SJCRH30 (cell line): ENCODE data around the gene EPB41. TPM values are rescaled to one million over a fixed set of nuclear protein-coding genes. Genes with fewer than 3 reads are reported as not detected.
"Not testable (repeated sequence)": the region's sequence is repeated elsewhere in the genome, so short reads cannot be mapped to it uniquely, and the experiment has no call there.

Experiments
- DNase-seq, 2 experiments: peaks; one replicate each; pipeline ENCODE4 v3.0.0-alpha.2; 2015 to 2020
- H3K27ac ChIP-seq: fragments of 250-450 bp; sonication (Bioruptor Pico); 2 replicates; pipeline ENCODE4 v1.5.1; 2020; ENCODE audit warnings: mild to moderate bottlenecking, moderate library complexity
- H3K27me3 ChIP-seq: fragments of 250-450 bp; sonication (Bioruptor Pico); 2 replicates; pipeline ENCODE4 v1.5.1; 2020; ENCODE audit warnings: mild to moderate bottlenecking, moderate library complexity
- H3K36me3 ChIP-seq: fragments of 250-450 bp; sonication (Bioruptor Pico); 2 replicates; pipeline ENCODE4 v1.5.1; 2020; ENCODE audit warnings: mild to moderate bottlenecking, moderate library complexity
- H3K4me1 ChIP-seq: fragments of 250-450 bp; sonication (Bioruptor Pico); 2 replicates; pipeline ENCODE4 v1.5.1; 2020; ENCODE audit warnings: mild to moderate bottlenecking, moderate library complexity
- H3K4me3 ChIP-seq: fragments of 250-450 bp; sonication (Bioruptor Pico); 2 replicates; pipeline ENCODE4 v1.5.1; 2020; ENCODE audit warnings: mild to moderate bottlenecking, moderate library complexity
- H3K9me3 ChIP-seq: fragments of 250-450 bp; sonication (Bioruptor Pico); replicated peaks from 2 replicates; pipeline ENCODE4 v1.5.1; 2020; ENCODE audit warnings: mild to moderate bottlenecking, moderate library complexity
- total RNA-seq: library from RNA; depleted of rRNA; stranded (reverse); fragments of >200 nt; shearing (Covaris generic); gene quantifications from 2 replicates; pipeline ENCODE4 v1.2.3, GENCODE V29; 2014

Gene EPB41
- total RNA-seq, 1 experiment from 2014 or later = 67.1 TPM

- peaks cover 5% of the 10 kb centered on the region; the same call in 1 of the 2 replicates for H3K36me3 ChIP-seq
- no peaks in the 10 kb centered on the region for H3K4me1 ChIP-seq
- H3K4me3 ChIP-seq = no peak overlapping the region
- H3K27me3 ChIP-seq = no peaks in the 10 kb centered on the region
- no peak overlapping the region for H3K27ac ChIP-seq
- 0 out of 2 replicates have a peak, but pooled peaks cover 2% of the 10 kb centered on the region for H3K9me3 ChIP-seq
- no peak for DNase-seq
Measured at GRCh38 chr1:29121516-29121935, 207.2 kb downstream of the EPB41 start.

DNA sequence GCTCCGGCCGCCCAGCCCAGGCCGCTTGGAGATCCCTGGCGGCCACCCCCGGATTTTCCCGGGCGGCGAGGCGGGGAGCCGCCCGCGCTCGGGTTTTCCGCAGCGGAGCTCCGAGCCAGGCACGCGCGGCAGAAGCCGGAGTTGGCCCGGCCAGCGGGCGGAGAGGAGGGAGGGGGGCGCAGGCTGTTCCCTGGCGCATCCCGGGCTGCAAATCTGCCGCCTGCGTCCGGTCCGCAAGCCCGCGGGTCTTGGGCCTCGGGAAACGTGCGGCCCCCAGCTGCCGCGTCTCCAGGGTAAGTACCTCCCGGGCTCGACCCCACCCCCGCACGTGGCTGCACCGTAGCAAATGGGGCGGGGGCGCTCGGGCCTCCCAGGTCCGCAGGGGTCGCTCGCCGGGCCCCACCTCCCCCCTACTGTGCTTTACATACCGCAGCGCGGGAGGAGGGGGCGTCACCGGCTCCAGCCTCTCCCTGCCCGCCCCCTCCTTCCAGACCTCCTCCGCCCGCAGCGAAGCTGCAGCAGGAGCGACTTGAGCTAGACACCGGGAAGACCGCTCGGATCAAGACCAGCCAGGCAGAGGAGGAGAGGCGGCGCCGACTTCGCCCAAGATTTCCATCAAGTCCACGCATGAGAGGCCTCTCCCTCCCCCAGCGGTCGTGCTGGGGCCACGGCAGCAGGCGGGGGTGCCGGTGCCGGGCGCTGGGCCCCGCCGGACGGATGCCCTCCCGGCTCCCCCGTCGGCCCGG, 207.7 kb downstream of the EPB41 start:
- Histone ChIP-seq H3K27me3 (no peaks in the 10 kb centered on the region), H3K9me3 (0 out of 2 replicates have a peak, but pooled peaks cover 2% of the 10 kb centered on the region), H3K36me3 (peaks cover under 1% of the 10 kb centered on the region; the same call in 1 of the 2 replicates), H3K4me3 (no peak overlapping the region), H3K4me1 (no peaks in the 10 kb centered on the region), H3K27ac (no peak overlapping the region)
- DNase-seq = no peak

GRCh38 chr1:29122682-29123052, 208.3 kb downstream of the EPB41 start:
- Histone ChIP-seq H3K27ac (no peak overlapping the region), H3K4me3 (no peak overlapping the region), H3K4me1 (no peaks in the 10 kb centered on the region), H3K27me3 (no peaks in the 10 kb centered on the region), H3K9me3 (0 out of 2 replicates have a peak, but pooled peaks cover 2% of the 10 kb centered on the region), H3K36me3 (no peaks in the 10 kb centered on the region)
- no peak for DNase-seq

DNA sequence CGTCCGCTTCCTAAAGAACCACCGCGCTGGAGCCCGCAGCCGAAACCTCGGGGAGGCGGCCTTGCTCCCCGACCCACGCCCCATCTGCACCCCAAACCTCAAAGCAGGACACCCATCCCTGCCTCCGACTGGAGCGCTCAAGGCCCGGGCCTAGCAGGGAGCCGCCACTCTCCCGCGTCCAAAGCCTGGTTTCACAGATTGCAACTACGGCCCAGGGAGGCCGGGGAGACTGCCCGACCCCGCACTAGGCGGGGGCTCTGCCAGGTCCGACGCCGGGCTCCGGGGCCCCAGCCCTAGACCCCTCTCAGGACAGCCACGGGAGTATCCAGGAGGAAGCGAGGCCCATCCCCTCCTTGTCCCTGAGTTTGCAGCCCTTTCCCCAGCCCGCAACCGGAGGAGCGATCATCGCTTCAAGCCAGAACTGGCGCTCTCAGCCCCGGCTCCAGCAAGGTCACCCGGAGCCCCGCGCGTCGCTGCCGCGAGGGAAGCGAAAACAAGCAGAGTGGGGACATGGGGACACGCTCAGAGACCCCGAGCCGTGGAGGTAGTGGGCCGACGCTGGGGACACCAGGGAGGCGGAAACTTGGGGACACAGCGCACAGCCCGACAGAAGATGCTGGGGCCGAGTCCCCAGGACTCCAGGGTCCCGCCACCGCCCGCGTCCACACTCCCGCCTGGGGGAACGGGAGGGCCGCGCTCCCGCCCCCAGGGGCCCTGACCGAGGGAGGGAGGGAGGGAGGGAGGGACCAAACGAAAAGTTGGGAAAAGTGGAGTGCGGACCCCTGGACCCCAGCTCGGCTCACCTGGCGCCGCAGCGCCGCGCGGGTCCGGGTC, 208.9 kb downstream of the EPB41 start:
- no peaks in the 10 kb centered on the region for H3K4me1 ChIP-seq
- no peaks in the 10 kb centered on the region for H3K36me3 ChIP-seq
- H3K9me3 ChIP-seq = 0 out of 2 replicates have a peak, but pooled peaks cover 2% of the 10 kb centered on the region
- no peaks in the 10 kb centered on the region for H3K27me3 ChIP-seq
- no peak overlapping the region for H3K27ac ChIP-seq
- no peak overlapping the region for H3K4me3 ChIP-seq
- DNase-seq = no peak

DNA sequence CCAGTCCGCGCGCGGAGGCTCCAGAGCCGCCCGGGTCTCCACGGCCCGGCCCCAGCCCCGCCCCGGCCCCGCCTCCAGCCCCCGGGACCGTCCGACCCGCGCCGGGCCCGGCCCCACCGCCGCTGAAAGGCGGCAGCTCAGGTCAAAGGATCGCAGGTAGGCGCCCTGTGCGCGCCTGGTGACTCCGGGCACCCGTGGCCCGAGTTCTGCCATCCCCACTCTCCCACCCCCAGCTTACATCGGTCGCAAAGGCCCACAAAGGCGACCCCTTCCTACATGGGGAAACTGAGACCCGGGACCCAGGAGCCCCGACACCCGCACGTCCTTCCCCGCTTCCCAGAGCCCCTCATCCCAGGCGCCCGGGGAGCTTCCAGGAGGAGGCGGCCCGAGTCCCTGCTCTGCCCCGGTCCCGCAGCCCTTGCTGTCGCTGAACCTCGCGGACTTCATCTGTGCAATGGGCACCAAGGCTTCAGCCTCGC, 209.6 kb downstream of the EPB41 start, which contains the start of gene TMEM200B:
TSS of gene TMEM200B (minus strand) at position 17 of the 479 bp plus-strand sequence. CDS start 2,075 bp downstream, outside the sequence.
- peak within 1 kb of the TSS; percentile 60 for H3K27ac ChIP-seq
- no peaks in the 10 kb centered on the region for H3K4me1 ChIP-seq
- no peaks in the 10 kb centered on the region for H3K27me3 ChIP-seq
- no peak for DNase-seq
- peak within 1 kb of the TSS; percentile 74 for H3K4me3 ChIP-seq
- H3K9me3 ChIP-seq = 0 out of 2 replicates have a peak, but pooled peaks cover 2% of the 10 kb centered on the region
- H3K36me3 ChIP-seq = no peaks in the 10 kb centered on the region

DNA sequence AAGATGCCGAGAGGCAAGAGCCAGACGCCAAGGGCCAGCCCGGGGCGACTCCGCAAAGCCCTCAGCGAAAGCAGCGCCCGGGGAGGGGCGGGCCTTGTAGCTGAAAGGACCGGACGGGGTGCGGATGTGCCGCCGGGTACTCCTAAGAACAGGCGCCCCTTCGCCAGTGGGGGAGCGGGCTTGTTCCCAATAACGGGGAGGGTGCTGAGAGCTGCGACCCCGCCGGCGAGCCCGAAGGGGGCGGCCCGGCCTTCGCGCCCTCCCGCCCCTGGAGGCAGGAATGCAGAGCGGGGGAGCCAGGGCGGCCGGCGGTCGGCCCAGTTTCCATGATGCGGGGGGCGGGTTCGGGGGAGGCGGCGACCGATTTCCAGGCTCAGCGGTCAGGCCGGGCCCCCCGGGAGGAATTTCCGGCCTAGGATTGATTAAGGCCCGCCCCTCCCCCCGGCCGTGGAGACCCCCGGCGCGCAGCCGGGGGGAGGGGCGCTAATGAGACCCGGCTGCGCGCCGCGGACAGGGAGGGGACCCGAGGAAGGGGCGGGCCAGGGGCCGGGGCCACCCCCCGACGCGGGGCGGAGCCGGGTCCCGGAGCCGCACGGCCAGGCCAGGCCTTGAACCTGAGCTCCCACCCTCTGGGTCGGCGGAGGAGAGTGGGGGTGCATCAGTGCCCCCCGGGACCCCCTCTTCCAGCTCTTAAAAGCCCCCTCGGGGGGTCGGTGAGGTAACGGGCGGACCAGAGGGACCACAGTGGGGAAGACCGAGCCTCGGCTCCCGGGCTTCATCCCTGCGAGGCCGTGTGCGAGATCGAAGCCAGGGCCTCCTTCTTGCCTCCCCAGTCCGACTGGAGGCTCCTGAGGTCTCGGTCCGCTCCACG, 210.2 kb downstream of the EPB41 start:
- H3K4me3 ChIP-seq = peak overlapping the region; percentile 74
- peak overlapping the region; percentile 60 for H3K27ac ChIP-seq
- H3K36me3 ChIP-seq = no peaks in the 10 kb centered on the region
- H3K4me1 ChIP-seq = no peaks in the 10 kb centered on the region
- peak; percentile 83 for DNase-seq
- no peaks in the 10 kb centered on the region for H3K27me3 ChIP-seq
- 0 out of 2 replicates have a peak, but pooled peaks cover 2% of the 10 kb centered on the region for H3K9me3 ChIP-seq

DNA sequence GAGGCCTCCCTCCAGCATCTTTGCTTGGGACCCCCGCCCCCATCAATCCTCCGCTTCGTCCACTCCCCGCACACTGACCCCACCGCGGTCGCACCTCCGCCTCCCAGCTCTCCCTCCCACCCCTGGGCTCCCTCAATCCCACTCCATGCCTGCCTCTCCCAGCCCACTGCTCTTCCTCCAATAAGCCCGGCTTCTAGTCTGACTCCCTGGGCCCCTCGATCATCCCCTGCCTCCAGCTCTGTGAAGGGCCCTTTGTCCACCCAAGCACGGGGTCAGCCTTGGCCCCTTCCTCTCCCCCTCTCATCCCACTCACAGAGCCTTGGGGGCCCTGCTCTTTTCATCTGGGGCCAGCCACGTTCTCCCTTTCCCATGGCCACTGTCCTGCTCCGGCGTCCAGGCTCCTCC, 210.9 kb downstream of the EPB41 start:
- Histone ChIP-seq H3K4me3 (peak overlapping the region; percentile 74), H3K27me3 (no peaks in the 10 kb centered on the region), H3K4me1 (no peaks in the 10 kb centered on the region), H3K36me3 (no peaks in the 10 kb centered on the region), H3K27ac (peak overlapping the region; percentile 60), H3K9me3 (0 out of 2 replicates have a peak, but pooled peaks cover 2% of the 10 kb centered on the region)
- DNase-seq = peak; percentile 34 to 58

GRCh38 chr1:29125788-29126187, 211.4 kb downstream of the EPB41 start:
- no peaks in the 10 kb centered on the region for H3K36me3 ChIP-seq
- no peak overlapping the region; the same call in 1 of the 2 replicates for H3K27ac ChIP-seq
- peak overlapping the region; percentile 74 for H3K4me3 ChIP-seq
- no peaks in the 10 kb centered on the region for H3K27me3 ChIP-seq
- 0 out of 2 replicates have a peak, but pooled peaks cover 2% of the 10 kb centered on the region for H3K9me3 ChIP-seq
- no peaks in the 10 kb centered on the region for H3K4me1 ChIP-seq
- DNase-seq = no peak

- H3K4me1 ChIP-seq = no peaks in the 10 kb centered on the region
- H3K36me3 ChIP-seq = no peaks in the 10 kb centered on the region
- H3K4me3 ChIP-seq = no peak overlapping the region
- DNase-seq = no peak
- no peak overlapping the region for H3K27ac ChIP-seq
- 0 out of 2 replicates have a peak, but pooled peaks cover 2% of the 10 kb centered on the region for H3K9me3 ChIP-seq
- no peaks in the 10 kb centered on the region for H3K27me3 ChIP-seq
Measured at GRCh38 chr1:29126198-29126597, 211.8 kb downstream of the EPB41 start.

- no peaks in the 10 kb centered on the region for H3K4me1 ChIP-seq
- H3K4me3 ChIP-seq = no peak overlapping the region
- no peaks in the 10 kb centered on the region for H3K36me3 ChIP-seq
- H3K27ac ChIP-seq = no peak overlapping the region
- no peak for DNase-seq
- H3K9me3 ChIP-seq = no peaks in the 10 kb centered on the region; the same call in 1 of the 2 replicates
- H3K27me3 ChIP-seq = no peaks in the 10 kb centered on the region
Measured at GRCh38 chr1:29128739-29129138, 214.4 kb downstream of the EPB41 start.

- Histone ChIP-seq H3K36me3 (no peaks in the 10 kb centered on the region), H3K9me3 (no peaks in the 10 kb centered on the region; the same call in 1 of the 2 replicates), H3K4me3 (no peak overlapping the region), H3K27me3 (no peaks in the 10 kb centered on the region), H3K4me1 (no peaks in the 10 kb centered on the region), H3K27ac (no peak overlapping the region)
- no peak for DNase-seq
Measured at GRCh38 chr1:29129916-29130315, 215.5 kb downstream of the EPB41 start.

DNA sequence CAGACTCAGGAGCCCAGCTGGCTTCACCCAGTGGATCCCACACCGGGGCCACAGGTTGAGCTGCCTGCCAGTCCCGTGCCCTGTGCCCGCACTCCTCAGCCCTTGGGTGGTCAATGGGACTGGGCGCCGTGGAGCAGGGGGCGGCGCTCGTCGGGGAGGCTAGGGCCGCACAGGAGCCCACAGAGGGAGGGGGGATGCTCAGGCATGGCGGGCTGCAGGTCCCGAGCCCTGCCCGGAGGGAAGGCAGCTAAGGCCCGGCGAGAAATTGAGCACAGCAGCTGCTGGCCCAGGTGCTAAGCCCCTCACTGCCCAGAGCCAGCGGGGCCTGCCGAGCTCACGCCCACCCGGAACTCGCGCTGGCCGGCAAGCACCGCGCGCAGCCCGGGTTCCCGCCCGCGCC, 216.7 kb downstream of the EPB41 start:
- DNase-seq, H3K4me3 ChIP-seq, H3K4me1 ChIP-seq, H3K36me3 ChIP-seq, H3K27me3 ChIP-seq, H3K9me3 ChIP-seq, H3K27ac ChIP-seq: not testable (repeated sequence)

GRCh38 chr1:29133861-29134694, 219.7 kb downstream of the EPB41 start:
- no peak overlapping the region for H3K27ac ChIP-seq
- DNase-seq = no peak

More at GRCh38 chr1:29133861-29134694, 219.7 kb downstream of the EPB41 start:
- H3K9me3 ChIP-seq = no peaks in the 10 kb centered on the region; the same call in 1 of the 2 replicates
- H3K27me3 ChIP-seq = no peaks in the 10 kb centered on the region
- no peaks in the 10 kb centered on the region for H3K36me3 ChIP-seq
- no peak overlapping the region for H3K4me3 ChIP-seq
- no peaks in the 10 kb centered on the region for H3K4me1 ChIP-seq
